NCI-H1092 (cell line): ENCODE results near the gene CRMP1.
"Not testable (repeated sequence)": the region's sequence is repeated elsewhere in the genome, so short reads cannot be mapped to it uniquely, and the experiment has no call there.

Experiments used
- DNase-seq: peaks from one replicate; lab custom pipeline; 2025; lab: John Stamatoyannopoulos, UW

CRMP1 gene

GRCh38 chr4:5856362-5856761, 36.5 kb downstream of the CRMP1 start:
- not testable (repeated sequence) for DNase-seq

DNA sequence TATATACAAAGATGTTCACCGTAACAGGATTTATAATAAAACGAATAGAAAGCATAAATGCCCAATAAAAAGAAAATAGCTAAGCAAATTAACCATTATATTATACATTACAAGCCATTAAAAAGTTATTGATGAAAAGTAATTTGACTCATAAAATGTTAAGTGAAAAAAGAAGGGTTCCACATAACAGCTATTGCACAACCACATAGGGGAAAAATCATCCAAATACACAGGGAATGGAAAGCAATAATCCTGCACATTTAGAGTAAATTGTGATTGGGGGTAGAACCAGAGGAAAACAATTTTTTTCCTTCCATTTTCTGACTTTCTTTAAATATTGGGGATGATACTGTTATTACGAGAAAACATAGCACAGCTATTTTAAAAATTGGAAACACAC, 38.0 kb downstream of the CRMP1 start:
- no peak for DNase-seq

GRCh38 chr4:5852523-5853202, 40.2 kb downstream of the CRMP1 start:
- no peak for DNase-seq

DNA sequence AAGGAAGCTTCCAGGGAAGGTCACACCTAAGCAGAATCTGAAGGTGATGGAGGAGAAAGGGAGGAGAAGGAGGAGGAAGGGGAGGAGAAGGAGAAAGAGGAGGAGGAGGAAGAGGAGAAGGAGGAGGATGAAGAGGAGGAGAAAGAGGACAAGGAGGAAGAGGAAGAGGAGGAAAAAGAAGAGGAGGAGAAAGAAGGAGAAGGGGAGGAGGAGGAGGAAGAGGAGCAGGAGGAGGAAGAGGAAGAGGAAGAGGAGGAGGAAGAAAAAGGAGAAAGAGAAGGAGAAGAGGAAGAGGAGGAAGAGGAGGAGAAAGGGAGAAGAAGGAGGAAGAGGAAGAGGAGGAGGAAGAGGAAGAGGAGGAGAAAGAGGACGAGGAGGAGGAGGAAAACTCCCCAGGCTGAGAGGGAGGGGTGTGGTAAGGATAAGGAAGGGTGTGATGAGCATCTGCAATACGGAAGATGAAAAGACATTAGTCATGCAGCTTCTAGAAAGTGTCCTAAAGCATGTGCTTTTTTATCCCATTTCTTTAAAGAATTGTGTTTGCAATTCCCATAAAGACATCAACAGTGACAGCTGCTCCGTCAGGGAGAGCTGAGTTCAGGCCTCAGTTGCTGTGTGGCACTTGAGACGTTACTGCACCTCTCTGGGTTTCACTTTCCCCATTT, 41.1 kb downstream of the CRMP1 start:
- DNase-seq, result no peak

DNA sequence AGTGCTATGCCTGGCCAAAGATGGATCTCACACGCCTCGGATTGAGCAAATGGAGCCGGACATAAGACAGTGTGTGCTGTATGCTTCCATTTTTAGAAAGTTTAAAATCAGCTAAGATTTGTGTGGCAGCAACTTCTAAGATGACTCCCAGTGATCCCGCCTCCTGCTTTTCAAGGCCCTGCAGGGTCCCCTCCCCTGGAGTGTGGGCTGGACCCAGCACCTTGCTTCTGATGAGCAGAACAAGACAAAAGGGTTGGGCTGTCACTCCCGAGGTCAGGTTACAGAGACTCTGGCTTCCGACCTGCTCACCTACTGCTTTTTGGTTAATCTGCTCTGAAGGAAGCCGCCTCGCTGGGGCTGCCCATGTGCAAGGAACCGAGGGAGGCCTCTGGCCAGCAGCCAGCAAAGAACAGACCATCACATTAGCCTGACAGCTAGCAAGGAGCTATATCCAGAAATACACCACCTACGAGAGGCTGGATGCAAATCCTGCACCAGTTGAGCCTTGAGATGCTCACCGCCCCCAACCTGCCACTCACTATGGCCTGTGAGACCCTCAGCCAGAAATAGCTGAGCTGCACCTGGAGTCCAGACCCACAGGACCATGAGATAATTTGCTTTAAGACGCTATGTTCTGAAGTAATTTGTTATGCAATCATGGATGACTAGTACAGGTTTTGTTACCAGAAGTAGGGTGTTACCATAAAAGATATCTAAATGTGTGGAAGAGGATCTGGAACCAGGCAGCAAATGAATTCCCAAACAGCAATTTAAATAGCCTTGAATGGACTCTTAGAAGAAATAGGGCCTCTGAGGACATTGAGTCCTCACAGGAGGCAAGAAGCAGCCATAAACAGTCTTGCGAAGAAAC, 47.6 kb downstream of the CRMP1 start:
- no peak for DNase-seq

GRCh38 chr4:5843573-5844530, 49.0 kb downstream of the CRMP1 start:
- peak; percentile 28 for DNase-seq

DNA sequence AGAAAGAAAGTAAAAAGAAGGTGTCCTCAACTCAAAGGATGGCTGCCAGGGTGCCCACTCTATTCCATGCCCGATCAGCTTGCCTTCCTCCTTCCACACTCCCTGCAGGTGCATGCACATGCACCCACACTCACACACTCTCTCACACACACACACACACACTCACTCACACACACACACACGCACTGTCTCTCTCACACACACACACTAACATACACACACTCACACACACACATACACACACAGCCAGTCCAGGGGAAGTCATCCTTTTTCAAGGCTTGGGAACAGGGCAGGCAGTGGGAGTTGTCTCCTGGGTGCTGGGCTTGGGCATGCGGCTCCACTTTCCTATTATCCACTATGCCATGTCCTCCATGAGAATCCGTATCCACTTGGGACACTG, 50.4 kb downstream of the CRMP1 start:
- DNase-seq, result no peak

DNA sequence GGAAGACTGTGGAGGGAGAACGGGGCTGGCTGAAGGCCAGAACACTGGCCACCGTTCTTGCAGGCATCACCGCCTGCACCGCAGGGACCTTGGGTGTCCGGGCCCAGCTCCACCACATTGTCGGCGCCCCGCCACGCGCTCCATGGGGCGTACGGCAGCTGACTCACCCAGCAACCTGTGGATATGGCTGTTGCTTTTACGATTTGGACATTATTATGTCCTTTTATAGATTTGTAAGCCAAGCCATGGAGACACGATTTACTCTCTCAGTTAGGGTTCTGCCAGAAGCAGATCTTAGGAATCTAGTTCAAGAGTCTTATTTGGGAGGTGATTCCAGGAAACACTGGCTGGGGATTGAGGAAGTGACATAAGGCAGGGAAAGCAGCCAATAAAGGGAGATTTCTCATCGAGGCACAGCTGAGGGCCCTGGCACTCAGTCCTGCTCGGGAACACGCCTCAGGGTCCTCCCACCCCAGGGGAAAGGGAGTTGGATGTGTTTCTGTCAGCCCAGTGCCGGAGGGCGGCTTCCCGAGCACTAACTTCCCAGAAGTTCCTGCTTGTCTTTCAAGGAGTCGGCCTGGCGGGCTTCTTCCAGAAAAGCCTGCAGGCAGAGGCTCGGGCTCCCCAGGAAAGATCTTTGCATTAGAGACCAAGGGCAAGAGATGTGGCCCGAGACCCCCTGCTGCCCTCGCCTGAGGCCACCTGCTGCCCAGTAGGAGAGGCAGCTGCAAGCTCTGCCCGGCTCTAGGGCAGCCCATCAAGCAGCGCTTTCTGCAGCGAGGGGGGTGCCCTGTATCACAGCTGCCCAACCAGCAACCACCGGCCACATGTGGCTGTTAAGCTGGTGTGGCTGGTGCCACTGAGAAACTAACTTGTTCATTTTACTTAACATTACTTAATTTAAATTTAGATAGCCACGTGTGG, 52.9 kb downstream of the CRMP1 start:
- DNase-seq, result peak; percentile 9

DNA sequence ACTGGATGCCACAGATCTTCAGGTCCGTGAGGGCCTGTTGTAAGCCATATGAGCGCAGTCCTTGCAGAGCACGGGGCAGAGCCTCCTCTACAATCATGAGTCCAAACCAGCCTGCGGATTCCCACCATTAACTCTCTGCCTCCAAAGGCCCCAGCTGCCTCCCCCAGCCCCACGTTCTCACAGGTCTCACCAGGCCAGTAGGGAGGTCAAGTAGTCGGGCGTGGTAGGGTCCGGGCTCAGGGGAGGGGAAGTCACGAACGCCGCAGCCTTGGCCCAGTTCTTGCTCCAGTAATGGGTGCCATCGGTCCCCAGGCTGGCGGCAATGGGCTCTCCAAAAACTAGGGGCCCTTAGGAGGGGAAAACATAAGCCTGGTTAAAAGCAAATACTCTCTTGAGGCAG, 53.6 kb downstream of the CRMP1 start:
- DNase-seq, result no peak

DNA sequence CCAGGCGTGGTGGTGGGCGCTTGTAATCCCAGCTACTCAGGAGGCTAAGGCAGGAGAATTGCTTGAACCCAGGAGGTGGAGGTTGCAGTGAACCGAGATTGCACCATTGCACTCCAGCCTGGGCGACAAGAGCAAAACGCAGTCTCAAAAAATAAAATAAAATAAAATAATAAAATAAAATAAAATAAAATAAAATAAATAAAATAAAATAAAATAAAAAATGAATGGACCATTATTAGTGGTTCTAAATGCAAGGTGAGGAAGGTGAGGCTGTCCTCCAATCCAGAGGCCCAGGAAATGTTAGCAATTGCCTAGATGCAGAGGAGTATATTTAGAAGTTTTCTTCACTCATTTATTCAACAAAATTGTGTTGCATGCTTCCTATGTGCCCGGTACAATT, 55.4 kb downstream of the CRMP1 start:
- DNase-seq, result not testable (repeated sequence)

- no peak for DNase-seq
These were observed 55.9 kb downstream of the CRMP1 start for GRCh38 chr4:5836943-5837342.

- DNase-seq, result no peak
These were observed 64.9 kb downstream of the CRMP1 start for GRCh38 chr4:5828005-5828391.

DNA sequence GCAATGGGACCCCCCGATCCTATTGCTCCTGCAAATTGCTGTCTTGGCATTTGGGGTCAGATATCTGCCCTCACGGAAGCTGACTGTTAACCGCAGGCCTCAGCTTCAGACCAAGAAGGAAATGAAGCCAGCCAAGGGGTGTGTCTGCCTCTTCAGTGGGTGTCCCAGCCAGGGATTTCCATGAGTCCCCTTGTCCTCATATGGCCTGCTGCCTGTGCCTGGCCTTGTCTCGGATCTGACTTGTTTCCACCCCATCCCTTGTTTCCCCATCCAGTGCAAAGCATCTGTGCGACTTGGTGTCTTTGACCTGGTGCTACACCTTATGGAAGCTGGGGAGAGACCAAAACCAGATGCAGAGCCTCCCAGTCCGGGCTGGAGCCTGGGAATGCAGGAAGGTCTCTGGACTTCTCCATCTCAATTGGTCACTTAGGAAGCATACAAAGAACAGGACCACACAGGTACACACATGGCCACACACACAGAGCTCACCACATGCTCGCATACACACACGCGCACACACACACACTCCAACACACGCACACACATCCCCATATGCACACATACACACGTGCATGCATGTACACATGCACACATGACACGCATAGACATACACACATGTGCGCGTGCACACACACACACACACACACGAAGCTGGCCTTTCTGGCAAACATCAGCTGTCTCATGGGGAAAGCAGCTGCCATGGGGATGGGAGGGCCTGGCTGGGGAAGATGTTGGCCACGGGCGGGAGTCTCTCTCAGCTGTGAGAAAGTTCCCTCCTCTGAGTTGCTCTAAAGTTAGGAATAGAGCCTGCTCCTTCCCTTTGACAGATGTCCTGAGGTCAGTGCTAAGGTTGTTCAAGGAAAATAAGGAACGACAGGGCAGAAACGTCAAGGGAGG, 65.5 kb downstream of the CRMP1 start:
- no peak for DNase-seq

DNA sequence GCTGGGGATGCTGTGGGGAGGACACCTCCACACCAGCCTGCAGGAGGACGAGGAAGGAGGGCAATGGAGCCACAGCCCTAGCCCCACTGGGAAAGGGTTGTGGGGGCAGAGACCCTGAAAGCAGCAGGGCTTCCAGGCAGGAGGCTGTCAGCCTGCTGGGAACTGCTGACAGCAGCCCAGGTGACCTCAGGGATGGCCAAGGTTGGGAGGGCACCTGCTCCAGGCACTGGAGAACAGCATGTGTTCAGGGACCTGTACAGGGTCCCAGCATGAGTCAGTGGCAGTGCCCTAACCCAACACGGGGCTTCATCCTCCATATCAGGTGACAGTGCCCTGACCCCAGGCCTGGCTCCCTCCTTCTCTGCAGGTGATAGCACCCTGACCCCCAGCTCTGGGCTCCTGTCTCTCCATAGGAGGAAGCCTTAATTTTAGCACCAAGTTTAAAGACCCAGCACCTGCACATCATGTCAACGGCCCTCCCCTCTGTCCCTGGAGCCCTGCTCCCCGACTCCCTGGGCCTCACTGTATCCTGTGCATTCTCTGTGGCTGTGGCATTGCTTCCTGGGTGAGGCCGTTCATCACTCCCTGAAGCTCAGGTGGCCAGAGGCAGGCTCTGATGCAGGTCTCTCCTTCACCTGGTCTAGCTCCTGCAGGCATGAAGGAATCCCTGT, 66.3 kb downstream of the CRMP1 start:
- no peak for DNase-seq

DNA sequence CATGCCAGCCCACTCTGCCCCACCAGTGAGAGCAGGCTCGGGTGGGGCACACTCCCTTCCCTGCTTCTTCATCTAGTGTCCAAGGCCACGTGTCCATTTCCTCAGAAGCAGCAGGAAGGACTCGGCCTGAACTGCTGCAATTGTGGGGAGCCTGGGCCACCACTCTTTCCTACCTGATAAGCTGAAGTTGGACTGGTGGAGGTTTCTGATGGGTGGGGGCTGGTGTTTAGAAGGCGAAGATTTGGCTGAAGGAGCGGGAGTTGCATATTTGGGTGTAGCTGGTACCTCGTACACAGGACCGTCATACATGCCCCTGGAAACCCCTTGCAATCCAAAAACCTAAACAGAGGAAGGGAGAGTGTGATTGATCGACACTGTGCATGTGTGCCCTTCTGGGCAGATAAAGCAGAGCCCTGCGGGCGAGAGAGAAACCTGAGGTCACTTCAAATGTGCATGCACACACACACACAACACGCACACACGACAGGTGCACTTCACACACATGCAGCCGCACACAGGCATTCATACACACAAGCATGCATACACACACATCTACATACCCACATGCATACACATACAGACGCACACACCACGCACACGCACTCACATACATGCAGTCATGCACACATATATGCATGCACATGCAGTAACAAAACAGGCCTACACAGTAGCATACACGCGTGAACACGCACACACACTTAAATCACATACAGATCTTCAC, 67.4 kb downstream of the CRMP1 start:
- DNase-seq, result no peak

- no peak for DNase-seq
These were observed 68.3 kb downstream of the CRMP1 start for GRCh38 chr4:5824635-5825034.

DNA sequence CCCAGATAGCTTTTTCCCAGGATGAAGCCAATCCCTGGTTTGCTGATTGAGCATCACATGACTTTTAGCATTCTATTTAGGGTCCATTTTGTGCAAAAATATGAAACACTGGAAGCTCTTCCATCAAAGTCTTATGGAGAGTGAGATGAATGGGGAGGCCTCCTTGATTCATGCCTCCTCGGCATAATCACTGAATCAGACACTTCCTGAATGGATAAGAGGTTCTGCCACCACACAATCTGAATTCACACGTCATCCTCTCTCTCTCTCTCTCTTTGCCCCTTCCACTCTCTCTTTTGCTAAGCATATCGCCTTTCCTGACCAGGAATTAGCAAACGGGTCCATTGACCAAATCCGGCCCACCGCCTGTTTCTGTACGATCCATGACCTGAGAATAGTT, 68.7 kb downstream of the CRMP1 start:
- no peak for DNase-seq

GRCh38 chr4:5823542-5824211, 69.2 kb downstream of the CRMP1 start:
- no peak for DNase-seq
